ENCODE measurements around the gene FAM120B.
"Not testable (repeated sequence)": the region's sequence is repeated elsewhere in the genome, so short reads cannot be mapped to it uniquely, and the experiment has no call there.

Gene FAM120B

GRCh38 chr6:170306324-170307079 lies at the start of gene FAM120B:
TSS of gene FAM120B (plus strand) at chr6:170306758. CDS start at chr6:170317391, 10,633 bp downstream.
- Mint-ChIP-seq H3K4me3 (peak within 1 kb of the TSS; percentile 90), H3K27ac (peak within 1 kb of the TSS; percentile 92), H3K27me3 (peaks cover 34% of the 10 kb centered on the region), H3K4me1 (peaks cover 40% of the 10 kb centered on the region), H3K9me3 (peaks cover 4% of the 10 kb centered on the region), H3K36me3 (peaks cover 15% of the 10 kb centered on the region)
- ATAC-seq, result peak; percentile 99

- Mint-ChIP-seq H3K9me3 (no peaks in the 10 kb centered on the region), H3K4me1 (no peaks in the 10 kb centered on the region), H3K4me3 (no peak overlapping the region), H3K27me3 (peaks cover 55% of the 10 kb centered on the region), H3K36me3 (no peaks in the 10 kb centered on the region), H3K27ac (no peak overlapping the region)
- ATAC-seq, result no peak
Measured at GRCh38 chr6:170257376-170257775, 49.2 kb upstream of the FAM120B start.

GRCh38 chr6:170258407-170258806 lies 48.2 kb upstream of the FAM120B start:
- no peak for ATAC-seq
- H3K27me3 Mint-ChIP-seq, result peaks cover 64% of the 10 kb centered on the region
- no peaks in the 10 kb centered on the region for H3K4me1 Mint-ChIP-seq
- H3K36me3 Mint-ChIP-seq, result no peaks in the 10 kb centered on the region
- H3K9me3 Mint-ChIP-seq, result no peaks in the 10 kb centered on the region
- H3K27ac Mint-ChIP-seq, result no peak overlapping the region
- no peak overlapping the region for H3K4me3 Mint-ChIP-seq

GRCh38 chr6:170259278-170259677 lies 47.3 kb upstream of the FAM120B start:
- Mint-ChIP-seq H3K9me3 (no peaks in the 10 kb centered on the region), H3K4me1 (no peaks in the 10 kb centered on the region), H3K27ac (no peak overlapping the region), H3K36me3 (no peaks in the 10 kb centered on the region), H3K27me3 (peaks cover 61% of the 10 kb centered on the region), H3K4me3 (no peak overlapping the region)
- ATAC-seq, result no peak

- Mint-ChIP-seq H3K36me3 (no peaks in the 10 kb centered on the region), H3K9me3 (no peaks in the 10 kb centered on the region), H3K4me3 (no peak overlapping the region), H3K27me3 (peaks cover 49% of the 10 kb centered on the region), H3K27ac (no peak overlapping the region), H3K4me1 (no peaks in the 10 kb centered on the region)
- ATAC-seq, result no peak
Measured at GRCh38 chr6:170260686-170261085, 45.9 kb upstream of the FAM120B start.

GRCh38 chr6:170261643-170262488 lies 44.7 kb upstream of the FAM120B start:
- Mint-ChIP-seq H3K4me1 (no peaks in the 10 kb centered on the region), H3K9me3 (no peaks in the 10 kb centered on the region), H3K36me3 (no peaks in the 10 kb centered on the region), H3K4me3 (no peak overlapping the region), H3K27me3 (peaks cover 41% of the 10 kb centered on the region), H3K27ac (no peak overlapping the region)
- ATAC-seq, result no peak

GRCh38 chr6:170262489-170263088 lies 44.0 kb upstream of the FAM120B start:
- H3K36me3 Mint-ChIP-seq, result no peaks in the 10 kb centered on the region
- H3K4me3 Mint-ChIP-seq, result no peak overlapping the region
- no peaks in the 10 kb centered on the region for H3K9me3 Mint-ChIP-seq

GRCh38 chr6:170263410-170263809 lies 43.1 kb upstream of the FAM120B start:
- Mint-ChIP-seq H3K27me3 (peaks cover 40% of the 10 kb centered on the region), H3K36me3 (no peaks in the 10 kb centered on the region), H3K27ac (no peak overlapping the region), H3K9me3 (no peaks in the 10 kb centered on the region), H3K4me1 (no peaks in the 10 kb centered on the region), H3K4me3 (no peak overlapping the region)
- ATAC-seq, result no peak

More at GRCh38 chr6:170262489-170263088, 44.0 kb upstream of the FAM120B start:
- Mint-ChIP-seq H3K27me3 (peaks cover 40% of the 10 kb centered on the region), H3K4me1 (no peaks in the 10 kb centered on the region), H3K27ac (no peak overlapping the region)
- no peak for ATAC-seq

- Mint-ChIP-seq H3K9me3 (no peaks in the 10 kb centered on the region), H3K27ac (no peak overlapping the region), H3K27me3 (peaks cover 40% of the 10 kb centered on the region), H3K4me1 (no peaks in the 10 kb centered on the region), H3K36me3 (no peaks in the 10 kb centered on the region), H3K4me3 (no peak overlapping the region)
- ATAC-seq, result no peak
Measured at GRCh38 chr6:170264086-170264485, 42.5 kb upstream of the FAM120B start.

GRCh38 chr6:170264644-170265043 lies 41.9 kb upstream of the FAM120B start:
- ATAC-seq, H3K9me3 Mint-ChIP-seq, H3K4me3 Mint-ChIP-seq, H3K27ac Mint-ChIP-seq, H3K36me3 Mint-ChIP-seq, H3K4me1 Mint-ChIP-seq: not testable (repeated sequence)
- peaks cover 40% of the 10 kb centered on the region for H3K27me3 Mint-ChIP-seq

GRCh38 chr6:170265655-170266054 lies 40.9 kb upstream of the FAM120B start:
- Mint-ChIP-seq H3K36me3 (no peaks in the 10 kb centered on the region), H3K4me1 (no peaks in the 10 kb centered on the region), H3K27me3 (peaks cover 34% of the 10 kb centered on the region), H3K4me3 (no peak overlapping the region), H3K27ac (no peak overlapping the region), H3K9me3 (no peaks in the 10 kb centered on the region)
- ATAC-seq, result no peak

- no peak for ATAC-seq
- H3K36me3 Mint-ChIP-seq, result no peaks in the 10 kb centered on the region
- H3K27ac Mint-ChIP-seq, result no peak overlapping the region
- H3K27me3 Mint-ChIP-seq, result peaks cover 30% of the 10 kb centered on the region
- no peaks in the 10 kb centered on the region for H3K9me3 Mint-ChIP-seq
- peaks cover 5% of the 10 kb centered on the region for H3K4me1 Mint-ChIP-seq
- no peak overlapping the region for H3K4me3 Mint-ChIP-seq
Measured at GRCh38 chr6:170266061-170266825, 40.3 kb upstream of the FAM120B start.

GRCh38 chr6:170267688-170268087 lies 38.9 kb upstream of the FAM120B start:
- H3K36me3 Mint-ChIP-seq, result no peaks in the 10 kb centered on the region
- peaks cover 19% of the 10 kb centered on the region for H3K4me1 Mint-ChIP-seq
- no peak overlapping the region for H3K4me3 Mint-ChIP-seq
- H3K9me3 Mint-ChIP-seq, result no peaks in the 10 kb centered on the region
- no peak overlapping the region for H3K27ac Mint-ChIP-seq
- no peak for ATAC-seq
- H3K27me3 Mint-ChIP-seq, result peaks cover 17% of the 10 kb centered on the region

- no peaks in the 10 kb centered on the region for H3K9me3 Mint-ChIP-seq
- H3K27me3 Mint-ChIP-seq, result peaks cover 10% of the 10 kb centered on the region
- no peak for ATAC-seq
- H3K4me1 Mint-ChIP-seq, result peaks cover 21% of the 10 kb centered on the region
- H3K27ac Mint-ChIP-seq, result no peak overlapping the region
- no peaks in the 10 kb centered on the region for H3K36me3 Mint-ChIP-seq
- H3K4me3 Mint-ChIP-seq, result no peak overlapping the region
Measured at GRCh38 chr6:170268216-170269129, 38.1 kb upstream of the FAM120B start.

Measured in stimulated activated memory B cell treated with anti-CD40 and anti-IgM and Interleukin-4, amounts not matched to agents 10 μg/mL and 1 μg/mL and 100 μg/mL, for 72 hours (primary cell).